Measurements from ENCODE around the gene AGAP2.

The AGAP2 gene

DNA sequence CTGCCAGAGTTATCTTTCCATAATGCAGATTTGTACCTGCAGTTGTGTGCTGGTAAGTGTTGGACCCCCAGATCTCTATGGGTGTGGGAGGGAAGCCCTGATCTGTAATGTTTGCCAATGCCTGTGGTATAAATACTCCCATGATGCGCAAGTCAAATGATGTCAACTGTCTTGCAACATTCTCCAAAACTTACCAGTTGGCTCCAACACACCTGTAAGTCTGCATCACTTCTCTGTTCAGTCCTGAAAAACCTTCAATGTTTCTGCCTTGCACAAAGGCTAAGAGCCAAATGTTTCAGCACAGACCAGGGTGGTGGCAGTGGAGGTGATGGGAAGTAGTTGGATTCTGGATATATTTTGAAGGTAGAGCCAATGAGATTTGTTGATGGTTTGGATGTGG, 41.5 kb downstream of the AGAP2 start:
- Histone ChIP-seq H3K9ac (ENCODE audit: low read length) (no peak overlapping the region), H2BK5ac (ENCODE audit: low read depth, low read length, poor library complexity) (no peak overlapping the region), H2BK120ac (ENCODE audit: insufficient read depth, low read length, poor library complexity) (no peak overlapping the region), H3K14ac (ENCODE audit: low read length) (no peak overlapping the region), H3K4ac (ENCODE audit: low read depth, low read length) (no peak overlapping the region), H3K9me3 (ENCODE audit: insufficient read depth, low read depth, low read length) (no peaks in the 10 kb centered on the region), H3K36me3 (ENCODE audit: control insufficient read depth in 1 of 2, insufficient read depth in 2 of 2, low read length in 2 of 2) (peaks cover 6 to 18% of the 10 kb centered on the region in 2 experiments), H2BK12ac (ENCODE audit: low read length) (no peak overlapping the region), H3K23ac (ENCODE audit: low read length) (no peak overlapping the region), H3K79me1 (ENCODE audit: low read length) (peaks cover 2% of the 10 kb centered on the region), H4K12ac (ENCODE audit: low read depth, low read length) (no peak overlapping the region), H3K18ac (ENCODE audit: low read length) (no peak overlapping the region), H3K27ac (ENCODE audit: low read depth, low read length) (no peak overlapping the region), H3K4me2 (ENCODE audit: low read length) (no peak overlapping the region), H3K27me3 (ENCODE audit: insufficient read depth, low read length) (no peaks in the 10 kb centered on the region), H2AK5ac (ENCODE audit: low read length) (no peak overlapping the region), H3K4me1 (ENCODE audit: control insufficient read depth in 1 of 2, insufficient read depth in 2 of 2, low read length in 2 of 2) (peaks cover 5 to 8% of the 10 kb centered on the region in 2 experiments), H4K8ac (ENCODE audit: low read depth, low read length) (no peak overlapping the region), H2AFZ (ENCODE audit: insufficient read depth, low read length, poor library complexity) (no peak overlapping the region), H3K79me2 (ENCODE audit: control insufficient read depth, insufficient read depth, low read length, poor library complexity) (peaks cover 2% of the 10 kb centered on the region), H4K91ac (ENCODE audit: low read depth, low read length) (no peak overlapping the region), H3K4me3 (ENCODE audit: low read depth, low read length) (no peak overlapping the region)
- WGBS (ENCODE audit: extremely low coverage, insufficient coverage, insufficient read length), result no CpG with 5 or more reads among the region's 1 CpG
- DNase-seq, result no peak

- no peaks in the 10 kb centered on the region for H3K9me3 ChIP-seq (ENCODE audit: insufficient read depth, low read depth, low read length)
- peaks cover 2% of the 10 kb centered on the region for H3K79me2 ChIP-seq (ENCODE audit: control insufficient read depth, insufficient read depth, low read length, poor library complexity)
- peaks cover 5 to 8% of the 10 kb centered on the region in 2 experiments for H3K4me1 ChIP-seq (ENCODE audit: control insufficient read depth in 1 of 2, insufficient read depth in 2 of 2, low read length in 2 of 2)
- no peak overlapping the region for H3K23ac ChIP-seq (ENCODE audit: low read length)
- no peak overlapping the region for H2AK5ac ChIP-seq (ENCODE audit: low read length)
- H2AFZ ChIP-seq (ENCODE audit: insufficient read depth, low read length, poor library complexity), result no peak overlapping the region
- H3K14ac ChIP-seq (ENCODE audit: low read length), result no peak overlapping the region
- H4K8ac ChIP-seq (ENCODE audit: low read depth, low read length), result no peak overlapping the region
- peaks cover 2% of the 10 kb centered on the region for H3K79me1 ChIP-seq (ENCODE audit: low read length)
- no peak for DNase-seq
- no CpG with 5 or more reads among the region's 11 CpGs for WGBS (ENCODE audit: extremely low coverage, insufficient coverage, insufficient read length)
- H3K4me2 ChIP-seq (ENCODE audit: low read length), result no peak overlapping the region
- H3K27ac ChIP-seq (ENCODE audit: low read depth, low read length), result no peak overlapping the region
- no peak overlapping the region for H4K12ac ChIP-seq (ENCODE audit: low read depth, low read length)
- no peak overlapping the region for H2BK5ac ChIP-seq (ENCODE audit: low read depth, low read length, poor library complexity)
- no peak overlapping the region for H3K18ac ChIP-seq (ENCODE audit: low read length)
- no peaks in the 10 kb centered on the region for H3K27me3 ChIP-seq (ENCODE audit: insufficient read depth, low read length)
- no peak overlapping the region for H2BK120ac ChIP-seq (ENCODE audit: insufficient read depth, low read length, poor library complexity)
- no peak overlapping the region for H3K4me3 ChIP-seq (ENCODE audit: low read depth, low read length)
- no peak overlapping the region for H3K4ac ChIP-seq (ENCODE audit: low read depth, low read length)
- peaks cover 6 to 18% of the 10 kb centered on the region in 2 experiments for H3K36me3 ChIP-seq (ENCODE audit: control insufficient read depth in 1 of 2, insufficient read depth in 2 of 2, low read length in 2 of 2)
- no peak overlapping the region for H2BK12ac ChIP-seq (ENCODE audit: low read length)
- H4K91ac ChIP-seq (ENCODE audit: low read depth, low read length), result no peak overlapping the region
- no peak overlapping the region for H3K9ac ChIP-seq (ENCODE audit: low read length)
Measured at GRCh38 chr12:57695770-57696432, 42.6 kb downstream of the AGAP2 start.

GRCh38 chr12:57694459-57695019, 44.0 kb downstream of the AGAP2 start:
- WGBS (ENCODE audit: extremely low coverage, insufficient coverage, insufficient read length), result no CpG with 5 or more reads among the region's 15 CpGs
- Histone ChIP-seq H3K4me1 (ENCODE audit: control insufficient read depth in 1 of 2, insufficient read depth in 2 of 2, low read length in 2 of 2) (peaks cover 5 to 8% of the 10 kb centered on the region in 2 experiments), H3K23ac (ENCODE audit: low read length) (no peak overlapping the region), H3K79me2 (ENCODE audit: control insufficient read depth, insufficient read depth, low read length, poor library complexity) (peaks cover 2% of the 10 kb centered on the region), H2AK5ac (ENCODE audit: low read length) (no peak overlapping the region), H4K12ac (ENCODE audit: low read depth, low read length) (peak overlapping the region; percentile 93), H4K8ac (ENCODE audit: low read depth, low read length) (peak overlapping the region; percentile 95), H3K14ac (ENCODE audit: low read length) (peak overlapping the region; percentile 80), H3K27me3 (ENCODE audit: insufficient read depth, low read length) (no peaks in the 10 kb centered on the region), H3K27ac (ENCODE audit: low read depth, low read length) (no peak overlapping the region), H3K36me3 (ENCODE audit: control insufficient read depth in 1 of 2, insufficient read depth in 2 of 2, low read length in 2 of 2) (peaks cover 6 to 18% of the 10 kb centered on the region in 2 experiments), H3K9ac (ENCODE audit: low read length) (peak overlapping the region; percentile 75), H2BK12ac (ENCODE audit: low read length) (no peak overlapping the region), H3K79me1 (ENCODE audit: low read length) (peaks cover 2% of the 10 kb centered on the region), H3K18ac (ENCODE audit: low read length) (peak overlapping the region; percentile 84), H3K9me3 (ENCODE audit: insufficient read depth, low read depth, low read length) (no peaks in the 10 kb centered on the region), H2BK120ac (ENCODE audit: insufficient read depth, low read length, poor library complexity) (no peak overlapping the region), H4K91ac (ENCODE audit: low read depth, low read length) (peak overlapping the region; percentile 70), H3K4me2 (ENCODE audit: low read length) (peak overlapping the region; percentile 82), H3K4ac (ENCODE audit: low read depth, low read length) (no peak overlapping the region), H2AFZ (ENCODE audit: insufficient read depth, low read length, poor library complexity) (peak overlapping the region; percentile 97), H2BK5ac (ENCODE audit: low read depth, low read length, poor library complexity) (no peak overlapping the region), H3K4me3 (ENCODE audit: low read depth, low read length) (peak overlapping the region; percentile 95)
- peak in 1 of 2 donors; percentile 9 for DNase-seq

- peak within 1 kb of the TSS; percentile 34 for H3K4ac ChIP-seq (ENCODE audit: low read depth, low read length)
- no peak within 1 kb of the TSS for H3K23ac ChIP-seq (ENCODE audit: low read length)
- H2BK12ac ChIP-seq (ENCODE audit: low read length), result no peak within 1 kb of the TSS
- H2BK5ac ChIP-seq (ENCODE audit: low read depth, low read length, poor library complexity), result no peak within 1 kb of the TSS
- no peak within 1 kb of the TSS for H3K27ac ChIP-seq (ENCODE audit: low read depth, low read length)
- peaks cover 6 to 18% of the 10 kb centered on the region in 2 experiments for H3K36me3 ChIP-seq (ENCODE audit: control insufficient read depth in 1 of 2, insufficient read depth in 2 of 2, low read length in 2 of 2)
- peak within 1 kb of the TSS; percentile 82 for H3K4me2 ChIP-seq (ENCODE audit: low read length)
- H4K8ac ChIP-seq (ENCODE audit: low read depth, low read length), result peak within 1 kb of the TSS; percentile 95
- peak within 1 kb of the TSS; percentile 70 for H4K91ac ChIP-seq (ENCODE audit: low read depth, low read length)
- H3K9me3 ChIP-seq (ENCODE audit: insufficient read depth, low read depth, low read length), result no peaks in the 10 kb centered on the region
- peak within 1 kb of the TSS; percentile 93 for H4K12ac ChIP-seq (ENCODE audit: low read depth, low read length)
- peak within 1 kb of the TSS; percentile 80 for H3K14ac ChIP-seq (ENCODE audit: low read length)
- no CpG with 5 or more reads among the region's 45 CpGs for WGBS (ENCODE audit: extremely low coverage, insufficient coverage, insufficient read length)
- peaks cover 2% of the 10 kb centered on the region for H3K79me1 ChIP-seq (ENCODE audit: low read length)
- peak within 1 kb of the TSS; percentile 75 for H3K9ac ChIP-seq (ENCODE audit: low read length)
- H3K4me3 ChIP-seq (ENCODE audit: low read depth, low read length), result peak within 1 kb of the TSS; percentile 95
- H3K27me3 ChIP-seq (ENCODE audit: insufficient read depth, low read length), result no peaks in the 10 kb centered on the region
- H3K18ac ChIP-seq (ENCODE audit: low read length), result peak within 1 kb of the TSS; percentile 84
- H3K79me2 ChIP-seq (ENCODE audit: control insufficient read depth, insufficient read depth, low read length, poor library complexity), result peaks cover 2% of the 10 kb centered on the region
- no peak within 1 kb of the TSS for H2BK120ac ChIP-seq (ENCODE audit: insufficient read depth, low read length, poor library complexity)
- DNase-seq, result peak; percentile 99
- peak within 1 kb of the TSS; percentile 97 for H2AFZ ChIP-seq (ENCODE audit: insufficient read depth, low read length, poor library complexity)
- H3K4me1 ChIP-seq (ENCODE audit: control insufficient read depth in 1 of 2, insufficient read depth in 2 of 2, low read length in 2 of 2), result peaks cover 5 to 8% of the 10 kb centered on the region in 2 experiments
- no peak within 1 kb of the TSS for H2AK5ac ChIP-seq (ENCODE audit: low read length)
Measured at GRCh38 chr12:57693659-57694458, 44.7 kb downstream of the AGAP2 start, which contains the start of gene OS9. Gene OS9 (plus strand): TSS chr12:57694132. CDS start chr12:57694162, 30 bp downstream.

Measured in trophoblast cell (in vitro differentiated cells and primary cell).